NCI-H2196 (cell line): ENCODE data around the gene GTF2IRD1.
"Not testable (repeated sequence)": the region's sequence is repeated elsewhere in the genome, so short reads cannot be mapped to it uniquely, and the experiment has no call there.

Experiments
- DNase-seq: peaks from one replicate; lab custom pipeline; 2025; ENCODE audit not compliant: unreplicated experiment; lab: John Stamatoyannopoulos, UW

The GTF2IRD1 gene

DNA sequence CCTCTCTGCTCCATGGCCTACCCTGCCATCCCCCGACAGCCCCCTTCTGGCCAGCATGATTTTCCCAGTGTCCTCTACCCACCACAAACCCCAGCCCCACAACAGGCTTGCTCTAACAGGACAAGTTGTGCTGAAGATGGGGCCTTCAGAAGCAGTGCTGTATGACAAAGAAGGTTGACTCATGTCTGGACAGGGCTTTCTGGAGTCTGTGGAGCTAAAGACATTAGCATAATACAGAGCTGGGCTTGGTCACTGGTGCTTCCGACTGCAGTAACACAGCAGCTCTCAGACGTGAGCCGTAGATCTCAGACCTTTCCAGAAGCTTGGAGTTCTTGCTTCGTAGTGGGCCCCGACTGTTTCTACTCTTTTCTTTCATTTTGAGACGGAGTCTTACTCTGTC lies 100.5 kb downstream of the GTF2IRD1 start:
- DNase-seq = no peak

DNA sequence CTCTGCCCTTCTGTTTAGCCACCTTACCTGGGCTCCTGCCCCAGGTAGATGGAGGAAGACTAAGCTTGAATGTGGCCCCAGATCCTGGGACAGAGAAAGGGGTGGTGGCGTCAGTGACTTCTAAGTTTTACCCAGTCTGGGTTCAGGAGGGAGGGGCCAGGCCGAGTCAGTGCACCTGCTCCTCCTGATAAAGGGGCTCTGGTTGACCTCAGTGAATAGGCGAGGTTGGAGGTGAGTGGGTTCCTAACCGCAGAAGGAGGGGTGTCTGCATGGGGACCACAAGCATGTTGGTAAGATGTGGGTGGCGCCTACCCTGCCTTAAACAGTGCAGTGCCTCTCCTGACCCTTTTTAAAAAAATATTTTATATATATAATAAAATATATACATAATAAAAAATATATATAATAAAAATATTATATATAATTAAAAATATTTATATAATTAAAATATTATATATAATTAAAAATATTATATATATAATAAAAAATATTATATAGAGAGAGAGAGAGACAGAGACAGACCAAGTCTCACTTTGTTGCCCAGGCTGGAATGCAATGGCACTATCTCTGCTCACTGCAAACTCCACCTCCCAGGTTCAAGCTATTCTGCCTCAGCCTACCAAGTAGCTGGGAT lies 106.5 kb downstream of the GTF2IRD1 start:
- no peak for DNase-seq

DNA sequence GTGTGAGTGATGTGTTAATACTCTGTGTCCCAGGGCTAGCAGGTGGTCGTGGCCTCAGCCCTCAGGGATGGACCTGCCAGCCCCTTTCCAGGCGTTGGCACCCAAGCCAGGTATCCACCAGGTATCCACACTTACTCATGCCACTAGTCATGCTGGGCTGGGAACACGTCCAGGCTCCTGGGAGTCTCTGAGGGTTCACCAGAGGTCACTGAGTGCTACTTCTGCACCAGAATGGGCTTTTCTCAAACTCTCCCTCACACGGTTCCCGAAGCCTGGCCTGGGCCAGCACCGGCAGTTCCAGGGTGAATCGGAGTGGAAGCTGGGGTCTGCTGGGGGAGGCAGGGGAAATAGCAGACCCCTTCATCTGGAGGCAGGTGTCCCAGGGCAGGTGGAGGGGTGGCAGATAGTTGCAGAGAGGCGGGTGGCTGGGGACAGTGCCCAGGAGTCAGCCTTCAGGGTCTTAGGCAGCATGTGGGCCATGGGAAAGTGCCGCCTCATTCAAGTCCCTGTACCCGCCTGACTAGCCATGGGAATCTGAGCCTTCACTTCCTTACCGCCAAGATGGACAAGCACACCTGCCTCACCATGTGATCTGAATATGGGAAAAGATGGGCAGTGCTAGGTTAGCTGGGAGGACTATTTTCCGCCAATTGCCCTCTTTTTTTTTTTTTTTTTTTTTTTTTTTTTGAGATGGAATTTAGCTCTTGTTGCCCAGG lies 108.3 kb downstream of the GTF2IRD1 start:
- DNase-seq = peak; percentile 41

DNA sequence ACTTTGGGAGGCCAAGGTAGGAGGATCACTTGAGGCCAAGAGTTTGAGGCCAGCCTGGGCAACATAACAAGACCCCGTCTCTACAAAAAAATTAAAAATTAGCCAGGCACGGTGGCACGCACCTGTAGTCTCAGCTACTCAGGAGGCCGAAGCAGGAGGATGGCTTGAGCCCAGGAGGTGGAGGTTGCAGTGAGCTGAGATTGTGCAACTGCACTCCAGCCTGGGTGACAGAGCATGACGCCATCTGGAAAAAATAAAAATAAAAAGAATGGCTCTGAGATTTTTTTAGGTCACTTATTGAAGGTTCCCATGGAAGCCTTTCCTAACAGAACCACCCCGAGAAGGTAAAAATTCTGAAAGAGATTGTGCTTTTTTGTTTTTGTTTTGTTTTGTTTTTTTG lies 109.9 kb downstream of the GTF2IRD1 start:
- not testable (repeated sequence) for DNase-seq

DNA sequence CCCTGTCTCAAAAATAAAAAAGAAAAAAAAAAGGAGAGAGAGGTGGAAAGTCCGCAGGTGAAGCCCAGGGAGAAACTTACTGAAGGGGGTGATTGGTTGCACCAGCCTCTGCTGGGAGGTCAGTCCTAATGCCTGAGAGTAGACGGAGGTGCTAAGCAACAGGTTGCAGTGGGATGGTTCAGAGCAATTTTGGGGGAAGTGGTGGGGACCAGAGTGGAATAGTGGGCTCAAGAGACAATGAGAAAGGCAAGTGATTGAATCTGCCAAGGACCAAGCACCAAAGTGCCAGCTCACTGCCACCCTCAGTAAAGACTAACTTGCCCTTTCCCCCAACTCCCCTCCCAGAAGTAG lies 113.6 kb downstream of the GTF2IRD1 start:
- DNase-seq = no peak

DNA sequence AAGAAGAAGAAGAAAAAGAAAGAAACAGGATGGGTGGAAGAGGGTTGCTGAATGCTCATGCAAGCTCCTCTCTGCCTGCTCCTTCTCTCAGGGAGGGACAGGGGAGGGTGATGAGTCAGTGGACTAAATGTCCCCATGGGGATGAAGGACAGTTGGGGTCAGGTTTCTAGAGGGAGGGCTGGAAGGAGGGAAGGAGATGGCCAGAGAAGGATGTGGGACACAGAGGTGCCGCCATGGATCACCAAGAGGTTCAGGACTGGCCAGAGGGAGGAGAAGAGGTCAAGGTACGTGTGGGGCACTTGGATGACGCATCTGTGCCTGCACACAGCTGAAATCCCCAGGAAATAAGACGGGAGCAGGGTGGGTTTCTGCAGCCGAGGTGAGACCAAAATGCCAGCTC lies 115.0 kb downstream of the GTF2IRD1 start:
- no peak for DNase-seq

DNA sequence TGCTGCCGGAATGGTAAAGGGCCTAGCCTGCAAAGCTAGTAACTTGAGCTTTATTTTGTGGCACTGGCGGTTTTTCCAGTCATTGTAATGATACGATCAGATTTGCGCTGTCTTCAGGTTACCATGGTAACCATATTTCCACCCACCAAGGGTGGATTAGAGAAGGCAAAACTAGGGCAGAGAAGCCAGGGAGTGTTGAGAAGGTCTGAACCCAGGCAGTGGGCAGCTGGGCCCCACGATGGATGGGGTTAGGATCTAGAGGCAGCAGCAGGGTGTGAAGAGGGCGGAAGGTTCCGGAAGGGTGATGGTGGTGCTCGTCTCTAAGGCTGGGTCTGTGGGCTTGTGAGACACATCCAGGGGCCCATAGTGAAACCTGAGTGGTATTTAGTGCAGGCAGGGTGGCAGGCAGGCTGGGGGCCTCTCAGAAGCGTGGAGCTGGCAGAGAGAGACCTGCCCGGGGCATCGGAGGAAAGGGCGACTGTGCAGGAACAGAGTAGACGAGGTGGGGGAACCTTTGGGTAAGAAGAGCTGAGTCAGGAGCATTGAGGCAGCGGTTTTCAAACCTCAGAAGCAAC lies 115.9 kb downstream of the GTF2IRD1 start:
- DNase-seq = no peak

DNA sequence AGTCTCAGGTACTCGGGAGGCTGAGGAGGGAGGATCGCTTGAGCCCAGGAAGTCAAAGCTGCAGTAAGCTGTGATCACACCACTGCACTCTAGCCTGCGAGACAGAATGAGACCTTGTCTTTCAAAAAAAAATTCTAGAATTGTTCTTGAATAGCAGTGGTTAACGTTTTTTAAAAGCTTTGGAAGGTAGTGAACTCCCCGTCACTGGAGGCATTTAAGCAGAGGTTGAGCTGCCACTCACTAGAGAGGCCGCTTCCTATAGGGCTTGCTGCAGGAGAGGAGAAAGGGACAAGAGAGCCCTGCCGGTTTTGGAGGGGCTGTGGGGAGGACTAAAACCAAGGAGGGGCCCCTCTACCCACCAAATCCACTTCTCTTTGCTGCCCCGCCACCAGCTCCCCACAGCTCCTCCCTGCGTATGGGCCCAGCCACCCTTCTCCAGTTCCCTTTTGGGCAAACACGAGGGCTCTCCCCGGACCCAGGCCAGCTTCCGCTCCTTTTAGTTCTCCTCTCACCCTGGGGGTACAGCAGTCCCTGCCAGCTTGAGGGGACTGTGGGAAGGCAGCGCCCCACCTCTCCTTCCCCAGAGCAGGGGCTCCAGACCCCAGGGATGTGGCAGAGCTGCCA lies 116.9 kb downstream of the GTF2IRD1 start:
- DNase-seq = no peak

DNA sequence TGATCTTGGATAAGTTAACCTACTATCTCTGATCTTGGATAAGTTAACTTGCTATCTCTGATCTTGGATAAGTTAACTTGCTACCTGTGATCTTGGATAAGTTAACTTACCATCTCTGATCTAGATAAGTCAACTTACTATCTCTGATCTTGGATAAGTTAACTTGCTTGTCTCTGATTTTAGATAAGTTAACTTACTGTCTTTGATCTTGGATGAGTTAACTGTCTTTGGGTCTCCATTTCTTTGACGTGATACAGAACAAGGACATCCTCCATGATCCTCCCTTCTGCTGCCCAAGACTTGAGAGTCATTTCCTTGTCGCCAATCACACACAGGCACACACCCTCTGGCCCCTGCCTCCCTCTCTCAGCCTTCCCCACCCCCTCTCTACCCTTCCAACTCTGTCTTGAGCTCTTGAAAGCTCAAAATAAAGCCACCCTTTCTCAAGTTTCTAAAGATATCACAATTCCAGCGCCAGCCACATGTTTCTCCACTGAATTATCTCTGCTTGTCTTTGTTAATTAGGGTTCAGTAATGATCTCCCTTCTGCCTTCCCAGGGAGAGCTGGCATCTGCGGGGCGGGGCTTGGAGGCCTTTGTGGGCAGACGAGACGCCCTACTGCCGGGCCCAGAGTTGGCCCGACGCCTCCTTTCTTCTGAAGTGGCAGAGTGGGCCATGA lies 118.7 kb downstream of the GTF2IRD1 start:
- no peak for DNase-seq

DNA sequence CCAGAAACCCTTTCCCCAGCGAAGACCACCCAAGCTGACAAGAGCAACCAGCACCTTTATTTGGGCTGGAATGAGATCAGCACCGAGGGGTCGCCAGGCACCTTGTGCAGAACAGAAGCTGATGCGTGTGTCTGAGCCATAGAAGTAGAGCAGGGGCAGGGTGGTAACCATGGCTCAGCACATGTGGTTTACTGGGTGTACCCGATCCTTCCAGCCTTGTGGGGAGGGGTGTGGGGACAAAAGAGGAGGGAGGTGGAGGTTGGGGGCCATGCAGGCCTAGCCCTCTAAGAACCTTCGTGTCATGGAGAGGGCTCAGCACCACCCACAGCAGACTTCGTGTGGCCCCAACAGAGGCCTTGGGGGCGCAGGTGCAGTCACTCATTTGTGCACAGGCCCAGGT lies 119.8 kb downstream of the GTF2IRD1 start:
- no peak for DNase-seq

DNA sequence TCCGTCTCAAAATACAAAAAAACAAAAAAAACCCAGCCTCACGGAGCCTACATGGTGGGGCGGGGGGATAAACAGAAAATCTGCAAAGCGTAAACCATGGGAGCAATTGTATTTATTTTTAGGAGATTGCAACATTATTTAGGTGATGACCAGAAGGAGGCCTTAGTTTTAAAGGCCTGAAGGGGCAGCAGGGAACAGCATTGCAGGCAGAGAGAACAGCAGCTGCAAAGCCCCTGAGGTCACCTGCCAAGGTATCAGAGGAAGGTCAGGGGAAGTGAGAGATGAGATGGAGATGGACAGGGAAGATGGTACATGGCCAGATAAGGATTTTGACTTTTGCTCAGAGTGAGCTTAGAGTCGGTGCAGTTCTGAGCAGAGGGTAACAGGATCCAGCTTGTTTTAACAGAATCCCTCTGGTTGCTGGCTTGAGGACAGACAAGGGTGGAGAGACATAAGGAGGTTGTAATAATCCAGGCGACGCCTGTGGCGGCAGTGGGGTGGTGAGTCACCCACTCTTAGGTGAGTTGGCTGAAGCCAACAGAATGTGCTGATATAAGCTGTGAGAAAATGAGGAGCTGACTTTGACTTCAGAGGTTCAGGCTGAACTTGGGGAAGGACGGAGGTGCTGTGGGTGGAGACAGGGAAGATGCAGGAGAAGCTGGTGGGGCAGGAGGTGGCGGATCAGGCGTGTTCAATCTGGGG lies 121.5 kb downstream of the GTF2IRD1 start:
- peak; percentile 33 for DNase-seq

DNA sequence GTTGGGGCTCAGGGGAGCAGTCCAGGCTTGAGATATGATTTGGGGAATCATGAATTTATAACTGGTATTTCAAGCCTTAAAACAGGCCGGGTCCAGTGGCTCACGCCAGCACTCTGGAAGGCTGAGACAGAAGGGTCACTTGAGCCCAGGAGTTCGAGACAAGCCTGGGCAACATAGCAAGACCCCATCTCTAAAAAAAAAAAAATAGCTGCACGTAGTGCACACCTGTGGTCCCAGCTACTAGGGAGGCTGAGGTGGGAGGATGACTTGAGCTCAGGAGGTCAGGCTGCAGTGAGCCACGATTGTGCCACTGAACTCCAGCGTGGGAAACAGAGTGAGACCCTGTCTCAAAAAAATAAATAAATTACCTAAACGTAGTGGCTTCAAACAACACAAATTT lies 122.1 kb downstream of the GTF2IRD1 start:
- DNase-seq = no peak

DNA sequence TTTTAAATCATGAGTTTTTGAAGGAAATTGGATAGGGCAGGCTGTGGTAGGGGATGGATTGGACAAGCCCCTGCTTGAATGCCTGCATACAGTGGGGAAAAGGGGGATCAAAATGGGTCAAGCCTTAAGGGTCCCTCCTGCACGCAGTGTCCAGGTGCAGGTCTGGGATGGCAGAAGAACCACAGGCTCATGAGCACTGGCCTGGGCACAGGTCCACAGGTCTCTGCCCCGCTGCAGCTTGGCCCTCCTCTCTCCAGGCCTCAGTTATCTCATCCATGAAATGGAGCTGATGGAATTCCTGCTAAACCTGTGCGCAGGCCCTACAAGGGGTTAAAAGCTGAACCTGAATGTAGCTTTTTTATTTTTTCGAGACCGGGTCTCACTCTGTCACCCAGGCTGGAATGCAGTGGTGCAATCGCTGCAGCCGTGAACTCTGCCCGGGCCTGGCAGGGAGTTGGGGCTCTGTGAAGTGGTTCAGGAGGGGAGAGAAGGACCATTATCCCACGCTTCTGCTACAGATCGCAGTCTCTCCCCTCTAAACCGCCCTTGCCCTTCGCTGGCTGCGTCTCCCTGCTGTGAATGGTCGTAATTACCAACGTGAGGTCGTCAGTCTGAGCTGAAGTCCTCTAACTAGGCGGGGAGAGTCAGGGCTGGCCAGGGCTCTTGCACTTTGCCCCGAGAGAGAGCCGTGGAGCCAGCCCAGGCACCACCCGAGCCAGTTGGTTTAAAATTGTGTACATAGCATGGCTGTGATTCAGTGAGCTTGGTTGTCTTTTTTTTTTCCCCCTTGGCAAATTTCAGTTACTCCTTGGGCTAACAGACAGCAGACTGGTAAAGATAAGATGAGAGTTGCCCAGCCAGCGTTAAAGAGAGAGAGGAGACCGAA lies 126.3 kb downstream of the GTF2IRD1 start:
- DNase-seq = no peak

DNA sequence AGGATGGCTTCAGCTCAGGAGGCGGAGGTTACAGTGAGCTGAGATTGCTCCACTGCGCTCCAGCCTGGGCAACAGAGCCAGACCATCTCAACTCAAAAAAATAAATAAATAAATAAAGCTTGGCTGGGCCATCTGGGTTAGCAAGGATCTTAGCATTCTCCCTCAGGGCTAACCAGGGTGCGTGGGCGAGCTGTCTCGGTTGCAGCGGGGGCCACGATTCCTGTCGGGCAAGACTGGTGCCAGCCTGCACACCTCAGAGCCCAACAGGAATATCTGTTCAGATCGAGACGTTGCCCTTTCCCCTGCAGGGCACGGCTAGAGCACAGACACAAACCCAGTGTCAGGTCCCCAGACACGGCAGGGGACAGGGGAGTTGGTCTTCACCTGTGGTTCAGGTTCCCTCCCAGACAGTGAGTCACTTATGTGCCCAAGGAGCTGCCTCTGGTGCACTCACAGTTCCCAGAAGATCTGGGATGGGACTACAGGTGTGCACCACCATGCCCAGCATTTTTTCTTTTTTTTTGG lies 128.3 kb downstream of the GTF2IRD1 start:
- no peak for DNase-seq

DNA sequence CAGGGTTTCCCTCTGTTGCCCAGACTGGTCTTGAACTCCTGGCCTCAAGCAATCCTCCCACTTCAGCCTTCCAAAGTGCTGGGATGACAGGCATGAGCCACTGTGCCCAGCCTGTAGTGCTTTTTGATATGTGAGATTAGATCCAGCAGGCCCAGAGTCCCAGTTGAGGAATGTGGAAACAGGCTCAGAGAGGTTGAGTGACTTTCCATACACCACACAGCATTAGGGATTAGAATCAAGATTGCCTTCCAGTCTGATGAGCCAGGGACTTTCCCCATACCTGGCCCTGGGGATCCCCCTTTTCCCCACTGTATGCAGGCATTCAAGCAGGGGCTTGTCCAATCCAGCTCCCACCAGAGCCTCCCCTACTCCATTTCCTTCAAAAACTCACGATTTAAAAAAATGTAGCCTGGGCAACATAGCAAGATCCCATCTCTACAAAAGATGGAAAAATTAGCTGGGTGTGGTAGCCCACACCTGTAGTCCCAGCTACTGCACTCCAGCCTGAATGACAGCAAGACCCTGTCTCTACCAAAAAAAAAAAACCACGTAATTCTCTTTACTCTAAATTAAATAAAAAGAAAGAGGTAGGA lies 128.8 kb downstream of the GTF2IRD1 start:
- no peak for DNase-seq

DNA sequence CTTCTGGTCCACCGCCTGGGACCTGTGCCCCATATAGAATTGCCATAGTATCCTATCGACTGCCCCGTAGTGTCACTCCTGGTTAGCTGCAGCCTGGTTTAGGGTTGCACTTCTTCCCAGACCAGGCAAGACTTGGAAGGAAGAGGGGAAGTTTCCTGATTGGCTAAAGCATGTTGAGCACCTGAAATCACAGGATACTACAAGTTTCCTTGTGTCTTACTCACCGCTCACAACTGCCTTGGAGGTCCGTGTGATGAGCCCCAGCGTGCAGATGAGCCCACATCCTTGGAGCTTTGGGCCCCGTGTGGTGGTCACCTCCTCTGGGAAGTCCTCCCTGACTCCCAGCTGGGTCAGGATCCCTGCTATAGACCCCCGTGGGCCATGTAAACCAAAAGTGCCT lies 129.9 kb downstream of the GTF2IRD1 start:
- DNase-seq = no peak

DNA sequence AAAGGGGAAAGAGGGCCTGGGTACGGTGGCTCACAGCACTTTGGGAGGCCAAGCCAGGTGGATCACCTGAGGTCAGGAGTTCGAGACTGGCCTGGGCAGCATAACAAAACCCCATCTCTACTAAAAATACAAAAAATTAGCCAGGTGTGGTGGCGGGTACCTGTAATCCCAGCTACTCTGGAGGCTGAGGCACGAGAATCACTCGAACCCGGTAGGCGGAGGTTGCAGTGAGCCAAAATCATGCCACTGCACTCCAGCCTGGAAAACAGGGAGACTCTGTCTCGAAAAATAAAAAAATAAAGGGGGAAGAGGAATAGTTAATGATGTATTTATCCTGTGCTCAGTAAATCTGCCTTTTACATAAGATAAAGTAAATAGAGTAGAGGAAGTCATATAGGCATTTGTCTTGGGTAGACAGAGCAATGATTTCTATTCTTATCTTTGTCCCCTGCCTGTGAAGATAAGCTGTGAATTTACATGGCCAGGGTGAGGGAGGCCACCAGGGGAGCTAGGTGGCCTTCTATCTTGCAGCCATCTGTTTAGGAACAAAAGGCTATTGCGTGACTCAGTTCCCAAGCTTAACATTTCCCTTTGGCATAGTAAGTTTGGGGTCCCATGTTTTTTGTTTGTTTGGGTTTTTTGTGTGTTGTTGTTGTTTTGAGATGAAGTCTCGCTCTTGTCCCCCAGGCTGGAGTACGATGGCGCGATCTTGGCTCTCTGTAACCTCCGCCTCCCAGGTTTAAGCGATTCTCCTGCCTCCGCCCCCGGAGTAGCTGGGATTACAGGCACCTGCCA lies 130.7 kb downstream of the GTF2IRD1 start:
- DNase-seq = no peak

DNA sequence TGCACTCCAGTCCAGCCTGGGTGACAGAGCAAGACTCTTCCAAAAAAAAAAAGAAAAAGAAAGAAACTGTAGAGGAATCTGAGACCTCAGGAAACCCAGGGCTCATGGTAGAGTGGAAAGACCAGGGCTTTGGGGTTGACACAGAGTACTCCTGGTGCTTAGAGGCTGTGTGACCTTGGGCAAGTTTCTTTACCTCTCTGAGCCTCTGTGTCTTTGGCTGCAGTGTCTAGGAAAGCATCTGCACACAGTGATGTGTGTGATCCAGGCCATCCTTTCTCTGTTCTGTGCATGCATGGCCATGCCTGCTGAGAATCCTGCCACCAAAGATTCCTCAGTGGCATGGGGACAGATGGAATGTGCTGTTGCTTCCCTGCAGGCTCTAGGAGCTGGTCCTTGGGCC lies 132.1 kb downstream of the GTF2IRD1 start:
- DNase-seq = no peak
